ENCODE measurements around the gene CSF3R.
"Not testable (repeated sequence)": the region's sequence is repeated elsewhere in the genome, so short reads cannot be mapped to it uniquely, and the experiment has no call there.

The CSF3R gene

GRCh38 chr1:36481771-36482723, 666 bp downstream of the CSF3R start:
- H3K4me1 ChIP-seq (ENCODE audit: insufficient read depth, poor library complexity, severe bottlenecking), result peaks cover 4% of the 10 kb centered on the region
- H3K36me3 ChIP-seq (ENCODE audit: low read depth), result no peaks in the 10 kb centered on the region
- no peak overlapping the region for H3K4me3 ChIP-seq (ENCODE audit: severe bottlenecking)
- ATAC-seq (ENCODE audit: low read depth), result no peak
- no peak for DNase-seq (ENCODE audit: low spot score)
- H3K9me3 ChIP-seq (ENCODE audit: severe bottlenecking), result no peaks in the 10 kb centered on the region
- TF ChIP-seq, protein P1, sequence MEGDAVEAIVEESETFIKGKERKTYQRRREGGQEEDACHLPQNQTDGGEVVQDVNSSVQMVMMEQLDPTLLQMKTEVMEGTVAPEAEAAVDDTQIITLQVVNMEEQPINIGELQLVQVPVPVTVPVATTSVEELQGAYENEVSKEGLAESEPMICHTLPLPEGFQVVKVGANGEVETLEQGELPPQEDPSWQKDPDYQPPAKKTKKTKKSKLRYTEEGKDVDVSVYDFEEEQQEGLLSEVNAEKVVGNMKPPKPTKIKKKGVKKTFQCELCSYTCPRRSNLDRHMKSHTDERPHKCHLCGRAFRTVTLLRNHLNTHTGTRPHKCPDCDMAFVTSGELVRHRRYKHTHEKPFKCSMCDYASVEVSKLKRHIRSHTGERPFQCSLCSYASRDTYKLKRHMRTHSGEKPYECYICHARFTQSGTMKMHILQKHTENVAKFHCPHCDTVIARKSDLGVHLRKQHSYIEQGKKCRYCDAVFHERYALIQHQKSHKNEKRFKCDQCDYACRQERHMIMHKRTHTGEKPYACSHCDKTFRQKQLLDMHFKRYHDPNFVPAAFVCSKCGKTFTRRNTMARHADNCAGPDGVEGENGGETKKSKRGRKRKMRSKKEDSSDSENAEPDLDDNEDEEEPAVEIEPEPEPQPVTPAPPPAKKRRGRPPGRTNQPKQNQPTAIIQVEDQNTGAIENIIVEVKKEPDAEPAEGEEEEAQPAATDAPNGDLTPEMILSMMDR (IDR thresholded peaks at IDR 0.05; ENCODE audit: poor library complexity, severe bottlenecking), result no peak
- H3K27me3 ChIP-seq (ENCODE audit: insufficient read depth, poor library complexity, severe bottlenecking), result no peaks in the 10 kb centered on the region
- H3K27ac ChIP-seq (ENCODE audit: poor library complexity, severe bottlenecking), result no peak overlapping the region

- no peak overlapping the region for H3K4me3 ChIP-seq (ENCODE audit: severe bottlenecking)
- H3K27me3 ChIP-seq (ENCODE audit: insufficient read depth, poor library complexity, severe bottlenecking), result no peaks in the 10 kb centered on the region
- H3K27ac ChIP-seq (ENCODE audit: poor library complexity, severe bottlenecking), result no peak overlapping the region
- DNase-seq (ENCODE audit: low spot score) (no peak), ATAC-seq (ENCODE audit: low read depth) (no peak)
- TF ChIP-seq, protein P1 (IDR thresholded peaks at IDR 0.05; ENCODE audit: poor library complexity, severe bottlenecking), result no peak
- no peaks in the 10 kb centered on the region for H3K9me3 ChIP-seq (ENCODE audit: severe bottlenecking)
- H3K4me1 ChIP-seq (ENCODE audit: insufficient read depth, poor library complexity, severe bottlenecking), result no peaks in the 10 kb centered on the region
- H3K36me3 ChIP-seq (ENCODE audit: low read depth), result no peaks in the 10 kb centered on the region
Observed at GRCh38 chr1:36481091-36481490, 1.6 kb downstream of the CSF3R start.

GRCh38 chr1:36480161-36480560, 2.6 kb downstream of the CSF3R start:
- DNase-seq (ENCODE audit: low spot score) (no peak), ATAC-seq (ENCODE audit: low read depth) (no peak)
- Histone ChIP-seq H3K4me3 (ENCODE audit: severe bottlenecking) (no peak overlapping the region), H3K9me3 (ENCODE audit: severe bottlenecking) (no peaks in the 10 kb centered on the region), H3K27me3 (ENCODE audit: insufficient read depth, poor library complexity, severe bottlenecking) (no peaks in the 10 kb centered on the region), H3K36me3 (ENCODE audit: low read depth) (no peaks in the 10 kb centered on the region), H3K27ac (ENCODE audit: poor library complexity, severe bottlenecking) (no peak overlapping the region), H3K4me1 (ENCODE audit: insufficient read depth, poor library complexity, severe bottlenecking) (no peaks in the 10 kb centered on the region)
- TF ChIP-seq, protein P1 (IDR thresholded peaks at IDR 0.05; ENCODE audit: poor library complexity, severe bottlenecking), result no peak

DNA sequence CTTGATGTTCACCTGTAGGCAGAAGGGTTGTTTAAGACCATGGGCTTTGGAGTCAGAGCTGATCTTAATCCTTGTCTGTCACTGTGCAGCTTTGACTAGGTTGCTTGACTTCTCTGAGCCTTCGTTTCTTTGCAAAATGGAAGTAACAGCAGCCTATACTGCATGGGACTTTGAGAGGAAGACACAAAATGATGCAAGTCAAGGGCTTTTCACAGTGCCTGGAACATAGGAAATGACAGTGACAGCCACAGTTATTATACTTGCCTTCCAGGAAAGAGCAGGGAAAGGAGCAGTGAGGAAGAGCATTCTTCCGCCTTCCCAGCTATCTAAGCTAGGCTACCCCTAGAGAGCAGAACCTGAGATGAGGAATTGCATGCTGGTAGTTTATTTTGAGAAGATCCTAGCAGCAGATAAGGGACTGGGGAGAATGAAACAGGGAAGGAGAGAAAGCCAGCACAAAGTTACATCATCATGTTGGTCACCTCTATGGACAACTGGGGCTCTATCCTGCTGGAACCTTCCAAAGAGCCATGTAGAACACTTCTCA, 3.1 kb downstream of the CSF3R start:
- H3K27ac ChIP-seq (ENCODE audit: poor library complexity, severe bottlenecking), result no peak overlapping the region
- ATAC-seq (ENCODE audit: low read depth) (no peak), DNase-seq (ENCODE audit: low spot score) (no peak)
- no peaks in the 10 kb centered on the region for H3K36me3 ChIP-seq (ENCODE audit: low read depth)
- no peaks in the 10 kb centered on the region for H3K9me3 ChIP-seq (ENCODE audit: severe bottlenecking)
- TF ChIP-seq, protein P1 (IDR thresholded peaks at IDR 0.05; ENCODE audit: poor library complexity, severe bottlenecking), result no peak
- H3K4me1 ChIP-seq (ENCODE audit: insufficient read depth, poor library complexity, severe bottlenecking), result no peaks in the 10 kb centered on the region
- no peaks in the 10 kb centered on the region for H3K27me3 ChIP-seq (ENCODE audit: insufficient read depth, poor library complexity, severe bottlenecking)
- no peak overlapping the region for H3K4me3 ChIP-seq (ENCODE audit: severe bottlenecking)

GRCh38 chr1:36477615-36478014, 5.1 kb downstream of the CSF3R start:
- not testable (repeated sequence) for ATAC-seq (ENCODE audit: low read depth)

More at GRCh38 chr1:36477615-36478014, 5.1 kb downstream of the CSF3R start:
- not testable (repeated sequence) for H3K4me3 ChIP-seq (ENCODE audit: severe bottlenecking); H3K27ac ChIP-seq (ENCODE audit: poor library complexity, severe bottlenecking); DNase-seq (ENCODE audit: low spot score); H3K4me1 ChIP-seq (ENCODE audit: insufficient read depth, poor library complexity, severe bottlenecking); H3K36me3 ChIP-seq (ENCODE audit: low read depth); H3K27me3 ChIP-seq (ENCODE audit: insufficient read depth, poor library complexity, severe bottlenecking); H3K9me3 ChIP-seq (ENCODE audit: severe bottlenecking)
